ENCODE data around the gene POLR1A.

GRCh38 chr2:86147793-86148192 is 42.1 kb upstream of the POLR1A start:
- TF ChIP-seq EZH2 (IDR thresholded peaks at IDR 0.05; ENCODE audit: borderline replicate concordance, low read depth, low read length, severe bottlenecking) = no peak
- TF ChIP-seq POLR2A (IDR thresholded peaks at IDR 0.05; ENCODE audit: low read depth, low read length) = no peak

All from endothelial cell of umbilical vein (primary cell).